ENCODE results near the gene PDE9A. TPM values are rescaled to one million over a fixed set of nuclear protein-coding genes. Genes with fewer than 3 reads are reported as not detected.

PDE9A gene
- total RNA-seq, 1 donor from 2014 or later = 12.3 TPM

- Mint-ChIP-seq H3K27me3 (ENCODE audit: unreplicated experiment) (peaks cover 6% of the 10 kb centered on the region), H3K4me3 (ENCODE audit: unreplicated experiment) (peak overlapping the region; percentile 19), H3K9me3 (ENCODE audit: unreplicated experiment) (no peaks in the 10 kb centered on the region), H3K27ac (ENCODE audit: unreplicated experiment) (peak overlapping the region; percentile 73), H3K36me3 (ENCODE audit: unreplicated experiment) (no peaks in the 10 kb centered on the region), H3K4me1 (ENCODE audit: unreplicated experiment) (peaks cover 61% of the 10 kb centered on the region)
- DNase-seq (ENCODE audit: extremely low spot score, unreplicated experiment) = no peak
- no peak for TF ChIP-seq CTCF (IDR thresholded peaks at IDR 0.05)
These were observed 20.4 kb downstream of the PDE9A start for GRCh38 chr21:42673633-42674328.

- Mint-ChIP-seq H3K4me3 (ENCODE audit: unreplicated experiment) (peak overlapping the region; percentile 56), H3K9me3 (ENCODE audit: unreplicated experiment) (no peaks in the 10 kb centered on the region), H3K27me3 (ENCODE audit: unreplicated experiment) (peaks cover 6% of the 10 kb centered on the region), H3K27ac (ENCODE audit: unreplicated experiment) (peak overlapping the region; percentile 73), H3K36me3 (ENCODE audit: unreplicated experiment) (no peaks in the 10 kb centered on the region), H3K4me1 (ENCODE audit: unreplicated experiment) (peaks cover 64% of the 10 kb centered on the region)
- no peak for TF ChIP-seq CTCF (IDR thresholded peaks at IDR 0.05)
- no peak for DNase-seq (ENCODE audit: extremely low spot score, unreplicated experiment)
These were observed 21.0 kb downstream of the PDE9A start for GRCh38 chr21:42674351-42674940.

GRCh38 chr21:42675403-42675802 is 22.0 kb downstream of the PDE9A start:
- Mint-ChIP-seq H3K4me3 (ENCODE audit: unreplicated experiment) (no peak overlapping the region), H3K27ac (ENCODE audit: unreplicated experiment) (no peak overlapping the region), H3K4me1 (ENCODE audit: unreplicated experiment) (peaks cover 67% of the 10 kb centered on the region), H3K9me3 (ENCODE audit: unreplicated experiment) (no peaks in the 10 kb centered on the region), H3K36me3 (ENCODE audit: unreplicated experiment) (no peaks in the 10 kb centered on the region), H3K27me3 (ENCODE audit: unreplicated experiment) (peaks cover 6% of the 10 kb centered on the region)
- no peak for DNase-seq (ENCODE audit: extremely low spot score, unreplicated experiment)
- TF ChIP-seq CTCF (IDR thresholded peaks at IDR 0.05) = no peak

- Mint-ChIP-seq H3K36me3 (ENCODE audit: unreplicated experiment) (no peaks in the 10 kb centered on the region), H3K27ac (ENCODE audit: unreplicated experiment) (no peak overlapping the region), H3K9me3 (ENCODE audit: unreplicated experiment) (no peaks in the 10 kb centered on the region), H3K27me3 (ENCODE audit: unreplicated experiment) (peaks cover 6% of the 10 kb centered on the region), H3K4me3 (ENCODE audit: unreplicated experiment) (no peak overlapping the region), H3K4me1 (ENCODE audit: unreplicated experiment) (peaks cover 69% of the 10 kb centered on the region)
- no peak for TF ChIP-seq CTCF (IDR thresholded peaks at IDR 0.05)
- DNase-seq (ENCODE audit: extremely low spot score, unreplicated experiment) = no peak
These were observed 23.4 kb downstream of the PDE9A start for GRCh38 chr21:42676808-42677207.
